ENCODE measurements around the gene PAK1.

Gene PAK1

DNA sequence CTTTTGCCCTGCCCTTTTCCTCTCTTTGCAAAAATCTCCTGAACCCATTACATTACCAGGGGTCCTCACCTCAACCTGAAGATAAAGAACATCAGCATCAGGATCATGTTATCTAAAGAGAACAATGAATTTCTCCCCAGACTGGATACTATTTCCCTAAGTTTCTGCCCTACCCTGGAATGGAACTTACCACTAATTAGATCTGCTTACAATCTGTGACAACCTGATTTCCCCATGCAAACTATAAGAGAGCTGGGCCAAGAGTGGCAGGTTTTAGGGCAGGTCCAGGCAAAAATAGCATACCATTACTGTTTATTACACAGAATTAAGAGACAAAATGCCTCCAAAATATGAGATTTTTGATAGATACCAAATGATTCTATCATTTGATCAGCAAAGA lies 114.4 kb downstream of the PAK1 start:
- no peak for DNase-seq

DNA sequence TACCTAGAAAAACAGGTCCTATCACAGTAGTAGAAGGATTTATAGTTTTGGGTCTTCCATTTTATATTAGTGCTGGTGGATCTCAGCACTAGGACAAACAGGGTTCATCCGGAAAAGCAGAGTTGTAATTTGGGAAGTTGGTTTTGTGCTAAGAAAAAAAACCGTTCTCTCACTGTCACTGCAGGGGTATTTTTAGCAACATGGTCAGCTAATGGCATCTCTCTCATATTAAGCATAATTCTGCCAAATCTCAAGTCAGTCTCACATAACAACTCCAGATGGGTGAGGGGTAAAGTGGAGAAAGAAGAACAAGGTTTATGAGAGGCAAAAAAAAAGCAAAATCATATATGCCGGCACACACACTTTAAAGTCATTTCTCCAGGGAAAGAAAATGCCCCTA lies 120.8 kb downstream of the PAK1 start:
- DNase-seq: no peak

DNA sequence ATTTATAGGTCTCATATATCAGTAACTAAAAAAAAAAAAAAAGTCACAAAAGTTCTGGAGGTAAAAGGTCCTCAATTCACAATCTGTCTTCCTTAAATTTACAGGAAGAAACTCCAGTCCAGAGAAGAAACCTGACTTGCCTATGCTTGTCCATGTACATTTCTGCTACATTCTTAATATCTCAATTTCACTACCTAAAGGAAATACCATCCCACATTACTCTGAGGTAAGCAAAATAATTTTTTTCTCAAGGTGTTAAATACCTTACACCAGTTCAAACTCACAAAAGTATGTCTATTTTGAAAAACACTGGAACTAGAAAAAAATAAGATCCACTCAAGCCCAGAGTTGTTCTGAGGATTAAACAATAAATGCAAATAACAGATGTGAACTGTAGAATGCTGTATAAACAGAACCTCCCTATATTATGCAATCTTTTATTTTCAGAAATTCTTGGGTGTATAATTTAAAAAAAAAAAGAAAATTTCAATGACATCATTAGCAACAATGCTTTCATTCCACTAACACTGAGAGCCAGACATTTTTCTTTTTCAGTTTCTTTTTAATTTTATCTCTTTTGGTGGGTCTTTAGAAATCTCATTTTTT lies 122.5 kb downstream of the PAK1 start:
- no peak for DNase-seq

DNA sequence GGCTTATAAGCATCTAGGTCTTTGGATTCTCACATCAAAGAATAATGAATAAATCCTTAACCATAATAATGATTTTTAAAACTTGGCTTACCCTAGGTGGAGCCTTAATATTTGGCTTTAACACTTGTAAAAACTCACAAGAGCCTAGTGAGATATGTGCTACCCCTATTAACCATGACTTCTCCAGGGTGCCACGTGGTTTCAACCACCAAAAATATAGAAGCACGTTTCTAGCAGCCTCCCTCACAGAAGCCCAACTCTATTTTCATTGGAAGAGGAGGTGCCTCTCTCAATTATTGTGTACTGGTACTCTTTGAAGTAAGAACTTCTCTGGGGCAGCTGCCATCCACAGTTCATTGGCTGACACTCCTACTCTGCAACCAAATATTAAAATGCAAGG lies 125.9 kb downstream of the PAK1 start:
- no peak for DNase-seq

DNA sequence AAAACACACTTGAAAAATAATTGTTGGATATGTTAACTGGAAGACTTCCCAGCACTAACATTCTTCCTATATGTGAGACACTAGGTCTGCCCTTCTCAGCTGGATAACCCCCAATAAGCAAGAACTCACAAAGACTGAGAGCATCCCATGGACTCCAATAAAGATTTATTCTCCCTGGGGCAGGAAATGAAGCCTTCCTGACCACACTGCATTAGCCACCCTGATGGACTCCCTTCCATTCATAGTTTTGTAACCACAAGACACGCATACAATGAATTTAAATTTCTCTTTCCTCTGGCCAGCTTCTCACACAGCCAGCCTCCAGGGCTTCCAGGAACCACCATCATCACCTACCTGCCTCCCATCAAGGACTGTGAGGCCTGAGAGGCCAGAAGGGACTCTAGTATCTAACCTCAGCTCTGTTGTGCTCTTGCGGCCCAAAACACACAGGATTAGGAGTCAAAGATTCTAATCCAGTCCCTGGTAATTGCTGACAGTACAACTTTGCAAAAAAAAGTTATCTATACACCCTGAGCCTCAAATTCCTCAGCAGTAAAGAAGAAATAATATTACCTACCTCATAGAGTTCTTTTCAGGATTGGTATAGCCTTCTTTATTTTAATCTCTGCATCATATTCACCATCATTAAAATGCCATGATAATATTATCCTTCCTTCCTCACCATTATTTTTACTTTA lies 126.8 kb downstream of the PAK1 start:
- no peak for DNase-seq

DNA sequence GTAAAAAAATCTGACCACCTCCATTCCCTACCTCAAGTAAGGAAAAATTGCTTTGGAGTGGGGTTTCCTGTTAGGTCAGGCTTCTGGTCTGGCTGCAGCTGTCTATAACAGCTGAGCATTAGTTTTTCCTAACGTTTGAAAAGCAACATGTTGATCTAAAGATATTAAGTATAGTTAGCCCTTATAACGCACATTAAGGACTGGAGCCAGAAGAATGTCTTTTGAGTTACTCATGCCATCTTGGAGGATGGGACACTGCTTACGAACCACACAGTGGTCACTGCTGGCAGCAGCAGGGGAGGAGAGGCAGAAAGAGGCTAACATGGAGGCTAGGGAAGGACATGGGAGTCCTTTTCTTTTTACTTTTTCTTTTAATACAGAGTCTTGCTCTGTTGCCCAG lies 128.3 kb downstream of the PAK1 start:
- DNase-seq: no peak

DNA sequence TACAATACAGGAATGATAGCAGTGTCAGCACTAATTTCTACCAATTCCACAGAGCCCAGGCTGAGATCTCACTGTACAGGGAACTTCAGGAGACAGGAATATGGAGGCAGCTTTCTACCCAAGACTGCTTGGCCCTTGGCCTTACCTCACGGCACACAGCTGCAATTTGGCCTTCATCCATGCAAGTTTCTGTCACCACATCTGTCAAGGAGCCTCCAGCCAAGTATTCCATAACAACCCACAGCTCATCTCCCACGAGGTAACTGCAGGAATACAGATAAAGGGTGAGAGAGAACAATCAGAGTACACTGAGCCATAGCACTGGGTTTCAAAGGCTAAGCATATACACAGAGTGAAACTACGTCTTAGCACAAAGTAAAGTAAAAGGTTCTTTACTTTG lies 133.4 kb downstream of the PAK1 start:
- DNase-seq: no peak

DNA sequence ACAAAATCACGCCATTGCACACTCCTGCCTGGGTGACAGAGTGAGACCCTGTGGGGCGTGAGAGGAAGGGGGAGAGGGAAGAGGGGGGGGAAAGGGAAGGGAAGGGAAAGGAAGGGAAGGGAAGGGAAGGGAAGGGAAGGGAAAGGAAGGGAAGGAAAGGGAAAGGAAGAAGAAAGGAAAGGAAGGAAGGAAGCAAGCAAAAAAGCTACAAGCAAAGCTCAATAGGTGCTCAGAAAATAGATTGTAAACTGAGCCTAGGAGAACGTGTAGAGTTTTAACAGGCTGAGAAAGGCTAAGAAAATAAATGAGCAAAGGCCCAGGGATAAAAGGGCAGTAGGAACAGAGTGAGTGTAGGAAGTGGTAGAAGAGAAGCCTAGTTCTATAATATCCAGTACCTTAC lies 141.6 kb downstream of the PAK1 start:
- no peak for DNase-seq

DNA sequence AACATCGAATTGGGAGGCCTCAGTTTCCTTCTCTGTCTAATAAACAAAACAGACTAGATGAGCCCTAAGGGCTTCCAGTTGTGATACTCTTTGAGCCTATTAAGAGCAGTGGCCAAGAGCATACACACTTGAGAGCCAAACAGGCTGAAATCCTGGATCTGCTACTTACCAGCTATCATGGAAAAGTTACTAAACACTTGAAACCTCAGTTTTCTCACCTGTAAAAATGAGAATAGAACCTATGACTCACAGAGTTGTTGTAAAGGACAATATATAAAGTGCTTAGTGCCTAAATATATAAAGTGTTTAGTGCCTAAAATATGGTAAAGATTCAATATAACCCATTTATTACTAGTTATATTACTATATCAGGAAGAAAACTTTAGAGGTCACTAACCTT lies 148.7 kb downstream of the PAK1 start:
- no peak for DNase-seq

DNA sequence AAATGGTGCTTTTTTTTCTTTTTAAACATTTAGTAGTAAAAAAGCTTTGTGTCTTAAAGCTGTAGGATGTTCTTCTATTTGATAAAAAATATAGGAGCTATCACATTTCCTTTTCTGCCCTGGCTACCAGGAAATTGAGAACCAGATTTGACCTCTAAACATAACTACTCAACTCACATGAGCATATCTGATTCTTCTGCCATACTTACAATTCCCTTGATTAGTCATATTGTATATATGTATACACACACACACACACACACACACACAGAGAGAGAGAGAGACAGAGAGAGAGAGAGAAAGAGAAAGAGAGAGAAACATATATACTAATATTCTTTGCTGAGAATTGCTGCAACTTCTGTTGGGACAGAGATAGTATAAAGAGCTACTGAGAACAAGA lies 149.4 kb downstream of the PAK1 start:
- DNase-seq: no peak

DNA sequence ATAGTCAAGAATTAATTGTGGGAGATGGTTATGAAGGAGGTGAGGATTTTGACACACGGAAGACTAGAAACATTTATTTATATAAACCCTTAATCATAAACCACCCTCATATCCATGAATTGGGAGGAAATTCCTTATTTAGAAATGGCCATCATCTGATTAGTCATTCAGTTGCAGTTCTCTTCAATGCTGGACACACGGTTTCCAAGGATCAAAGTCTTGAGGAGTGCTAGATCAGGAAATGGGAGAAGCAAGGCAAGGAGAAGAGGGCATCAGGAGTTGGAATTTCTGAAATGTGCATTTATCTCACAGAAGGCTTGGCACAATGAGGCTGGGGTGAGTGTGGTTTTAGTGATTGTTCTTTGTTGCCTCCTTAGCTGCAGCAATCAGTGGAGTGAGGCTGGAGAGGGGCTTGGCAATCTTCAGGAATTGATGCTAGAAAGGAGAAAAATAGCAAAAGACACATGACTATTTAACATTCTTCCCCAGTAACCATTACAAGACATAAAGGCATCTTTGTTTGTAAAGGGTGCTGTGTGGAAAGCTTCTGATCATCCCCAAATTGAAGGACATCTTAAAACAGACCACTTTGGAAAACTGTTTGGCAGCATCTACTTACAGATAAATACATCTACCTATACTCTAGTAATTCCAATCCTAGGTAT lies 150.8 kb downstream of the PAK1 start:
- DNase-seq: no peak

DNA sequence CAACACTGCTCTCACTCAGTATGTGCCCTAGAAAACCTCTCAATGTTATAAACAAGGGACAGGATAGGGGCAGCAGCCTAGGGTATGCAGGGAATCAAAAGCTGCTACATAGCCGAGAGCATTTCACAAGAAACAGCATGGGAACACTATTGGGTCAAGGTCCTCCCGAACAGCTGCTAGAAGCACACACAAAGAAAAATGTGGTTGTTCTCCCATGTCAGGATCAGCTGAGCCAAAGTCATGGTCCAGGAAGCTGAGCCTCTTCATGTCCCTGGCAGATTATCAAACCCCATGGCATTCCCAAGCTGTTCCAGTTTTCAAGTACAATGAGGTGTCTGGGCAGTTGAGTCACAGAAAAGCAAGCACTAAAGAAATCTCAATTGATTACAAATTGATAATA lies 151.4 kb downstream of the PAK1 start:
- DNase-seq: no peak

DNA sequence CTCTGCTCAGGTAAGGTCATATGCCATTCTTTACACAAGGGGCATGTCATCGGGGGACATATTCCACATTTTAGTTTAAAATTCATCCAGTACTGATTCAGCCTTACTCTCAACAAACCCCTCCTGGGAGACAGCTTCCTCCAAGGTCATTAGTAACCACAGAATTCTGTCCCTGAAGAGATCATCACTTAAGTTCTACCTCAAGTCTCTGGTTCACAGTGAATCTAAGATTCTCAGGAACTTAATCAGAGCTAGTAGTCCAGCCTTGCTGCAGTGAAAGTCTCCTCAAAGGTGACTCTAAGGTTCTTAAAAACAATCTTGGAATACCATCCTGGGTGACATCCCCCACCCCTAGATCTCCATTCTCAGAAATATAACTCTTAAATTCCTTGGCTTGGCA lies 153.5 kb downstream of the PAK1 start:
- DNase-seq: no peak

DNA sequence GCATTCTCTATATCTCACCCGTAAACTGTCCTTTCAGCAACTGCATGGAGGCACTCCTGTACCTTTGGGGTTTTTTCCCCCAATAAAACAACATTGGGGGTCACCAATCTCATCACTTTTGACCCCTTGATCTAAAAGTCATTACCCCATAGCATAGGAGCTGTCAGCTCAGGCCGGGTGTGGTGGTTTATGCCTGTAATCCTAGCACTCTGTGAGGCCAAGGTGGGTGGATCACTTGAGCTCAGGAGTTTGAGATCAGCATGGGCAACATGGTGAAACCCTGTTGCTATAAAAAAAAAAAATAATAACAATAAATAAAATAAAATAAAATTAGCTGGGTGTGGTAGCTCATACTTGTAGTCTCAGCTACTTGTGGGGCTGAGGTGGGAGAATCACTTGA lies 155.3 kb downstream of the PAK1 start:
- DNase-seq: no peak

DNA sequence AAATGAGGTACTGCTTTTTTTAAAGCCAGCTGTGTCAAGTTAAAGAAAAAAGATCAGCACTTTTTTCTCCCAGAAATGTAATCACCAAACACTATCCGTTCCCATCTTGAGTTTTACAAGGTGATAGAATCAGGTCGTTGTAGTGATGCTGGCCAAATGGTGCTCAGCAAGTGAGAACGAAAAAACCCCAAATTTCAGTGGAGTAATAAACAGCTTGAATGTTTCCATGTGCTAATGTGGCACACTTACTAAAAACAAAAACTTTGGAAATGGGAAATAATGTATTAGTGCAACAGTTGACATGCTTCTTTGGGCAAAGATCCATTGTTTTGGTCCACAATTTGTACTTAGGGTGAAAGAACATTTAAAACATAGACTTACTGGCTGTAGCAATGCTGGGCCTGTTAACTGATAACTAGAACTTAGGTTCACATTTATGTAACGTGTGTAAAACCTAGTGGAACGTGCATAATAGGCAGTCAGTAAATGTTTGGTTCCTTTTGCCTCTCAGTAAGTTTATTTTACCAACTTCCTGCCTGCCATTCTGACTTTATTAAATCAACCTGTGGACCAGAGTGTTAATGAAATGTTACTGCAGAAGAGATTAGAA lies 157.1 kb downstream of the PAK1 start:
- DNase-seq: no peak

DNA sequence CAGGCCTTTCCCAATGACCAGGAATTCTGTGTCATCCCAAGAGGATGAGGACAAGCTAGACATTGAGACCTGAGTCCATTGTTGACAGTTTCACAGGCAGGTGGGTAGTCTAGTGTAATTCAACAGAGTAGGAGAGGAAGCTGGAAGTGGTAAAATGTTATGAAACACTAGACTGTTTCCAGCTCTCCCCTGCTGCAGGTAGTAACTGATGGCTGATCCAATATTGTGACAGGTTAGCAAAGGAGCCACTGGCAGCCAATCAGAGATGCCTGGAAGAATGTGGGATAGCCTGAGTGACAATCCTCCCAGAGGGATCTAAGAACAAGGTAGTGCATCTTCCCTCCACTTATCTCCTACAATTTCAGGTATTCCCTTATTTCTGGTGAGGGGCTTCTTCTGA lies 161.8 kb downstream of the PAK1 start:
- DNase-seq: no peak

DNA sequence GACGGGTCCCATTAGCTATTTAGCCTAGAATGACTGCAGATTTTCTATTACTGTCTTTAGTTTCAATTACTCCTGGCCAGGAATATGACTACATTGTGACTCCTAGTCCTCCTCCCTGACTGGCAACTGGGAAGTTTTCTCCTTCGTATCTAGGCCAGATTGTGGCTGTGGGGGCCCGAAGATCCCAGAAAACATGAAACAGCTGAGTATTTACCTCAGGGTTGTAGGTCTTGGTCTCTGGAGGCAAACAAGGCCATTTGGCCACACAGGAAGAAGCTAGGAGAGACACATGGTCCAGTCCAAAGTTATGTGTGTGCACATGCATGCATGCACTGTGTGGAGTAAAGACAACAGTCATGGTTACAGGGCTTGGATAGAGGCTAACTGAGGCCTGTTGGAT lies 162.2 kb downstream of the PAK1 start:
- no peak for DNase-seq

DNA sequence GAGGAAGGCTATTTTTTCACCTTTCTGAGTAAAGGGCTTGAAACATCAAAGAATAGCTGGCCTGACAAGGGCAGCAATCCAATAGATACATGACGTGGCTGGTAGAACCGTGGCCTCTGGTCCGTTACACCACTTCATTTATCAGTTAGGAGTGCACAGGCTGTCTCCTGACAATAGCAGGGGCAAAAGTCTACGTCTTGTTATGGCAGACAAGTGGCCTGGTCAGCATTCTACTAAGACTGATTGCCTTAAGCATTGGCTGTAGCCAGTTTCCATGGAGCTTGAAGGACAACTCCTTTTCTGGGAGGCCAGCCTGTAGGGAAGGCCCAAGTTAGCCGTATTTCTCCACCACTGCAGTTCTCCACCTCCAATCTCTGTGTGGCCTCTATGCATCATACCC lies 163.2 kb downstream of the PAK1 start:
- DNase-seq: no peak

DNA sequence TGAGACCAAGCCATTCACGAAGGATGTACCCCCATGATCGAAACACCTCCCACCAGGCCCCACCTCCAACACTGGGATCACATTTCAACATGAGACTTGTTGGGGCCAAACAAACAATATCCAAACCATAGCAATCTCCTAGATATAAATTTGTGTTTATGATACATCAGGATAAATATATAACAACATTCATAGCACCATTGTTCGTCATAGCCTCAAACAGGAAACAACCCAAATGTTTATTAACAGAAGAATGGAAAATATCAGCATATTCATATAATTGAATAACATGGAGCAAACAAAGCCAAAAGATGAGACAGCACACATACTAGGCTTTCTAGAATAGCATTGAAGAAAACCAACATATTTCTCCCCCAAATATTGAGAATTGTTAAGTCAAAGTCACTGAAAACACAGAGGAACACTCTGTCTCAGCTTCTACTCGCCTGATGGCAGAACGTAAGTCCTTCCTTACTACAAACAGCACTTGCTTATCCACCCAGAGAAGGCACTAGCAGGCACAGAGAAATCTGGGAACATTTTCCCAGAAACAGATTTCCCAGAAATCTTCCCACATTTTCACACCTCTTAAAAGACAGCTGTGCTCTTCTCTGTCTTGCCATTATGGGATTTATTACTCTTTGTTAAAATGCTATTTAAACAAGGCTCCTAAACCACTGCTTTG lies 164.4 kb downstream of the PAK1 start:
- DNase-seq: no peak

DNA sequence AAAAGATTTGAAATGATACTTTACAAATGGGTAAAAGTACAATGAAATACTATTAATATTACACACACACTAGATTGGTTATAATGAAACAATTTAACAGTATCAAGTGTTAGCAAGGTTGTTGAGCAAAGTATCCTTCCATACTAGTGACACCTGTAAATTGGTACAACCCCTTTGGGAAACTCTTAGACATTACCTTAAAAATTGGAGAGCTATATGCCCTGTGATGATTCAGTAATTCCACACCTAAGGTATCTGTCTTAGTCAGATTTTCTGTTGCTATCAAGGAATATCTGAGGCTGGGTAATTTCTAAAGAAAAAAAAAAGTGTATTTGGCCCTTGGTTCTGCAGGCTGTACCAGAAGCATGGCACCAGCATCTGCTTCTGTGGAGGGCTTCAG lies 165.1 kb downstream of the PAK1 start:
- DNase-seq: no peak

DNA sequence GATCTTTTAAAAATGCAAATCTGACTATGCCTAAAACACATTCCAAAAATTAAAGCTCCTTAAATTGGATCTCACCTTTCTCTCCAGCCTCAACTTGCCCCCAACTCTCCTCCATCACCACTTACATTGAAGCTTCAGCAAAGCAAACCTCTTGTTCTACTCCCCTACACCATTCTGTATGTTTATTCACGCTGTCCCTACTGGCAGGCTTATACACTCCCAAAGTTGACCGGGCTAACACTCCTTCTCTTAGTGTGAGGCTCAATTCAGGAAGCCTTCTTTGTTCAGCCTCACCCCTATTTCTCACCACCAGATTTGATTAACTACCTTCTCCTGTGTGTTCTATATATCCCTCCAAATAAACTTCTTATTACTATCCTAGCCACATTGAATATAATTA lies 170.6 kb downstream of the PAK1 start:
- no peak for DNase-seq

DNA sequence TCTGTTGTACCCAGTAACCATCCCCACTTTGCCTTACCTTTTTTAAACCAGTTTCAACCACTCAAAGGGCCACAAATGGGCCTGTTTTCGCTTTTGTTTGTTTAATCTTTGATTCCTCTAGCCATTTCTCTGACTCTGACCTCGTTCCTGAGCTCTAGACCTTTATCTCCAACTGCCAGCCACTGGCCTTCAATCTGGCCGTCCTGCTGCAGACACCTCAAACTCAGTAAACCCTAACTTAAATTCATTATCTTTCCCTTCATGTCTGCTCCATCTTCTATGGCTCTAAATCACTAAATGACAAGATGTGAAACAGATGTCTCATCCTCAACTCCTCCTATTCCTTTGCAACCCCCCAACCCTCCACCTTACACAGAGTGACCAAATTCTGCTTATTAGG lies 171.1 kb downstream of the PAK1 start:
- no peak for DNase-seq

DNA sequence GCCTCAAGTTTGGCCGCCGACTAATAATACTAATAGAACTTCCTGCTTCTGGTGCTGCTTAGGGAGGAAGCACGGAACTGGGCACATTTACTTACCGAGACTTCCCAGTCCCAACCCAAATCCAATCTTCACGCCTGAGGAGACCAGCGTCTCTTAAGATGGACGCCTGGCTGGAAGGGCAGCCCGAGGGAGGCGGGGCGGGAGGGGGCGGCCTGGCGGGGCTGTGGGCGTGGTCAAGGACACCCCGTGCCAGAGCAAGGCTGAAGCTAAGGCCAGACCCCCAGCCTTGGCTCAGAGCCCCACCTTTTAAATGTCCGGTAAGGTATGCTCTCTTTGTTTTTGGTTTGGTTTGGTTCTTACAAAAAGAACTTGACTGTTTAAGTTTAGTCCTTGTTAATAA lies 172.4 kb downstream of the PAK1 start, which contains the start of gene GDPD4:
Gene GDPD4, minus strand, starts transcription at position 177 of the 400 bp plus-strand sequence. CDS start 16,549 bp downstream, outside the sequence.
- no peak for DNase-seq

DNA sequence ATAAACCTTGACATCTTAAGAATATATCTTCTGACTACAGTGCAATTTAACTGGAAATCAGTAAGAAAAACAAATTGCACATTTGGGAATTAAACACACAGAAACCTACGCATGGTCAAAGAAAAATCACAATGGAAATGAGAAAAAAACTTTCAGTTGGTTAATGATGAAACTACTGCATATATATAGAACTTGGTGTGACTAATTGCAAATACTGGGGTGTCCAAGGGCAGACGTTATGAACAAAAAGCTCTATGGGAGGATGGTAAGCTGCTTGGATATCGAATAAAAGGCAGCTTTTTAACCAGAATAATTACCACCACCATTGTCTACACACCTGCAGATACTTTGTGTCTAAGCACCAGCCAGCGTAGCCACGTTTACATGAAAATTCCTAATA lies 173.2 kb downstream of the PAK1 start:
- DNase-seq: no peak

All from activated T-cell treated with anti-CD3 and anti-CD28 coated beads, Interleukin-2, amount 50 U/mL, for 1 hour (primary cell).